ENCODE measurements around the gene LAMC2. TPM values are rescaled to one million over a fixed set of nuclear protein-coding genes. Genes with fewer than 3 reads are reported as not detected.
A peak's percentile ranks its signal among the peaks of the same experiment; 100 is the strongest.

The LAMC2 gene
- total and polyA plus RNA-seq, 11 donors: 0.50 to 15.4 (median 1.5) TPM

GRCh38 chr1:183289051-183289496 lies 103.0 kb downstream of the LAMC2 start:
- Histone ChIP-seq H3K4me3 (no peak overlapping the region), H3K9me3 (peaks cover 0 to 5% (median 0%) of the 10 kb centered on the region in 12 donors), H3K27ac (peak overlapping the region; percentile 6 to 95 (median 83)), H3K4me1 (peaks cover 0 to 58% (median 42%) of the 10 kb centered on the region in 12 donors), H3K36me3 (no peaks in the 10 kb centered on the region), H3K27me3 (no peaks in the 10 kb centered on the region)
- 42 to 63% (median 46%) methylated on average over 5 to 9 of the region's 9 CpGs for WGBS, 4 donors
- DNase-seq (peak in 4 of 5 donors; percentile 49 to 79 (median 65)), ATAC-seq (peak; percentile 19 to 47 (median 44))
- no peak for TF ChIP-seq CTCF (IDR thresholded peaks at IDR 0.05)
- no peak for TF ChIP-seq POLR2A (IDR thresholded peaks at IDR 0.05)
- intact Hi-C loops (cut with DNase I): loop anchor here in 5 of 10 donors (10.0 kb wide), 4 partner anchors 186 to 346 kb away; partner anchors contain the start of genes ARPC5 (in 1 of the 5) and SMG7 (in 1 of the 5)

GRCh38 chr1:183290628-183291027 lies 104.6 kb downstream of the LAMC2 start:
- intact Hi-C loops (cut with DNase I): no loop called here
- ATAC-seq (no peak), DNase-seq (no peak)
- H3K4me1 ChIP-seq: peaks cover 0 to 57% (median 41%) of the 10 kb centered on the region in 12 donors
- H3K27ac ChIP-seq: peak overlapping the region in 4 of 12 donors; percentile 19 to 95 (median 52)
- WGBS, 4 donors: 78 to 98% (median 90%) methylated on average over 6 of the region's 6 CpGs
- H3K27me3 ChIP-seq: no peaks in the 10 kb centered on the region
- peaks cover 0 to 5% (median 0%) of the 10 kb centered on the region in 12 donors for H3K9me3 ChIP-seq
- no peaks in the 10 kb centered on the region for H3K36me3 ChIP-seq
- TF ChIP-seq POLR2A (IDR thresholded peaks at IDR 0.05): no peak
- no peak for TF ChIP-seq CTCF (IDR thresholded peaks at IDR 0.05)
- H3K4me3 ChIP-seq: no peak overlapping the region

GRCh38 chr1:183291216-183291762 lies 105.2 kb downstream of the LAMC2 start:
- no peaks in the 10 kb centered on the region for H3K36me3 ChIP-seq
- DNase-seq (no peak), ATAC-seq (no peak)
- TF ChIP-seq POLR2A (IDR thresholded peaks at IDR 0.05) (no peak), CTCF (IDR thresholded peaks at IDR 0.05) (no peak)
- peak overlapping the region in 6 of 12 donors; percentile 30 to 68 (median 55) for H3K27ac ChIP-seq
- no peak overlapping the region for H3K4me3 ChIP-seq
- H3K27me3 ChIP-seq: no peaks in the 10 kb centered on the region
- H3K4me1 ChIP-seq: peaks cover 0 to 50% (median 38%) of the 10 kb centered on the region in 12 donors
- H3K9me3 ChIP-seq: peaks cover 0 to 5% (median 0%) of the 10 kb centered on the region in 12 donors
- intact Hi-C loops (cut with DNase I): no loop called here
- WGBS, 4 donors: 50 to 88% (median 86%) methylated on average over 1 to 5 of the region's 5 CpGs

GRCh38 chr1:183291802-183292514 lies 105.9 kb downstream of the LAMC2 start:
- Histone ChIP-seq H3K36me3 (no peaks in the 10 kb centered on the region), H3K4me1 (peaks cover 0 to 43% (median 32%) of the 10 kb centered on the region in 12 donors), H3K4me3 (no peak overlapping the region), H3K27ac (peak overlapping the region in 6 of 12 donors; percentile 30 to 68 (median 55)), H3K9me3 (peaks cover 0 to 5% (median 0%) of the 10 kb centered on the region in 12 donors), H3K27me3 (no peaks in the 10 kb centered on the region)
- intact Hi-C loops (cut with DNase I): no loop called here
- TF ChIP-seq POLR2A (IDR thresholded peaks at IDR 0.05): no peak
- no peak for TF ChIP-seq CTCF (IDR thresholded peaks at IDR 0.05)
- DNase-seq: peak in 1 of 5 donors; percentile 44
- no peak for ATAC-seq
- 73 to 87% (median 78%) methylated on average over 11 of the region's 11 CpGs for WGBS, 4 donors
